Measurements from ENCODE around the gene ANKS3. TPM values are rescaled to one million over a fixed set of nuclear protein-coding genes. Genes with fewer than 3 reads are reported as not detected.

Gene ANKS3
- total and polyA plus RNA-seq, 2 donors (not counting 1 experiment from before 2014, with no cell fraction given), result 26.5 to 31.9 TPM

DNA sequence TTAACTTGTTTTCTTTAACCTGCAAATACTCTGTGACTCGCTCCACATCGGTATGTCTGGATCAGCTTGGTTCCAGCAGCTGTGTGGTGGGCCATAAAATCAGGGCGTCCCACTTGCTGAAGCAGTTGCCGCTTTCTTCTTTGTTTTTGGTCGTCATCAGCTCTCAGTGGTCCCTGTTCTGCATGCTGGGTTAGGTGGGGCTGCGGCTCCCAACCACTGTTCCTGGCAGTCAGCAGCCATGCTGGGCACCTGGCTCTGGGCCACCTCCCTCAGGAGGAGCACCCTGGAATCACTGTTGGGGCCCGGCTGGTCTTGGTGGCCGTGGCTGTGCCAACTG is 86.5 kb downstream of the ANKS3 start:
- Mint-ChIP-seq H3K27me3 (no peaks in the 10 kb centered on the region), H3K9me3 (ENCODE audit: insufficient read depth) (no peaks in the 10 kb centered on the region), H3K4me1 (peaks cover 25% of the 10 kb centered on the region), H3K27ac (no peak overlapping the region), H3K4me3 (no peak overlapping the region)
- Histone ChIP-seq H3K4me3 (ENCODE audit: control extremely low read depth in 1 of 5, extremely low read depth in 1 of 5, insufficient read depth in 1 of 5, low read depth in 2 of 5, low read length in 4 of 5) (no peak overlapping the region), H4K20me1 (ENCODE audit: control insufficient read depth, insufficient read depth, low read length, poor library complexity, severe bottlenecking) (peaks cover 82% of the 10 kb centered on the region), H3K4me1 (ENCODE audit: control insufficient read depth in 2 of 2, insufficient read depth in 2 of 2, low read length in 2 of 2) (peaks cover 0 to 20% of the 10 kb centered on the region in 2 donors), H3K27ac (ENCODE audit: low read length in 2 of 2) (no peak overlapping the region), H3K36me3 (replicated peaks in 1 of 2; ENCODE audit: control extremely low read depth in 1 of 2, control insufficient read depth in 1 of 2, extremely low read depth in 1 of 2, insufficient read depth in 2 of 2, low read length in 1 of 2) (peaks cover 0 to 23% of the 10 kb centered on the region in 2 experiments), H3K79me2 (ENCODE audit: control insufficient read depth, insufficient read depth, low read length) (peaks cover 80% of the 10 kb centered on the region), H3K27me3 (replicated peaks in 1 of 4; ENCODE audit: control extremely low read depth in 1 of 4, control insufficient read depth in 3 of 4, insufficient read depth in 4 of 4, low read length in 3 of 4) (no peaks in the 10 kb centered on the region), H3K4me2 (replicated peaks; ENCODE audit: low read depth, low read length, poor library complexity, severe bottlenecking) (no peak overlapping the region), H3K9ac (ENCODE audit: low read length) (no peak overlapping the region), H3K9me3 (ENCODE audit: control extremely low read depth in 1 of 3, control insufficient read depth in 2 of 3, insufficient read depth in 1 of 3, low read length in 2 of 3) (peaks cover 0 to 4% (median 0%) of the 10 kb centered on the region in 3 donors), H2AFZ (ENCODE audit: insufficient read depth, low read depth, low read length, poor library complexity, severe bottlenecking) (no peak overlapping the region)
- intact Hi-C loops (cut with micrococcal nuclease), result no loop called here
- no peak for ATAC-seq (ENCODE audit: low read depth)
- WGBS (ENCODE audit: insufficient coverage), result 99% methylated on average over 8 of the region's 8 CpGs
- TF ChIP-seq, protein P1, sequence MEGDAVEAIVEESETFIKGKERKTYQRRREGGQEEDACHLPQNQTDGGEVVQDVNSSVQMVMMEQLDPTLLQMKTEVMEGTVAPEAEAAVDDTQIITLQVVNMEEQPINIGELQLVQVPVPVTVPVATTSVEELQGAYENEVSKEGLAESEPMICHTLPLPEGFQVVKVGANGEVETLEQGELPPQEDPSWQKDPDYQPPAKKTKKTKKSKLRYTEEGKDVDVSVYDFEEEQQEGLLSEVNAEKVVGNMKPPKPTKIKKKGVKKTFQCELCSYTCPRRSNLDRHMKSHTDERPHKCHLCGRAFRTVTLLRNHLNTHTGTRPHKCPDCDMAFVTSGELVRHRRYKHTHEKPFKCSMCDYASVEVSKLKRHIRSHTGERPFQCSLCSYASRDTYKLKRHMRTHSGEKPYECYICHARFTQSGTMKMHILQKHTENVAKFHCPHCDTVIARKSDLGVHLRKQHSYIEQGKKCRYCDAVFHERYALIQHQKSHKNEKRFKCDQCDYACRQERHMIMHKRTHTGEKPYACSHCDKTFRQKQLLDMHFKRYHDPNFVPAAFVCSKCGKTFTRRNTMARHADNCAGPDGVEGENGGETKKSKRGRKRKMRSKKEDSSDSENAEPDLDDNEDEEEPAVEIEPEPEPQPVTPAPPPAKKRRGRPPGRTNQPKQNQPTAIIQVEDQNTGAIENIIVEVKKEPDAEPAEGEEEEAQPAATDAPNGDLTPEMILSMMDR (IDR thresholded peaks at IDR 0.05), result no peak
- TF ChIP-seq EZH2 (IDR thresholded peaks at IDR 0.05; ENCODE audit: borderline replicate concordance, insufficient read depth, low read depth, low read length, poor library complexity, severe bottlenecking), result no peak
- CTCF ChIA-PET, result interaction anchor here (0.5 kb wide), 1 partner anchor 588 kb away, joined by 3 read pairs; no protein-coding TSS in a partner anchor
- DNase-seq, result no peak
- POLR2A ChIA-PET, result interaction anchor here (0.5 kb wide), 1 partner anchor 18 kb away, joined by 3 read pairs; no protein-coding TSS in a partner anchor

DNA sequence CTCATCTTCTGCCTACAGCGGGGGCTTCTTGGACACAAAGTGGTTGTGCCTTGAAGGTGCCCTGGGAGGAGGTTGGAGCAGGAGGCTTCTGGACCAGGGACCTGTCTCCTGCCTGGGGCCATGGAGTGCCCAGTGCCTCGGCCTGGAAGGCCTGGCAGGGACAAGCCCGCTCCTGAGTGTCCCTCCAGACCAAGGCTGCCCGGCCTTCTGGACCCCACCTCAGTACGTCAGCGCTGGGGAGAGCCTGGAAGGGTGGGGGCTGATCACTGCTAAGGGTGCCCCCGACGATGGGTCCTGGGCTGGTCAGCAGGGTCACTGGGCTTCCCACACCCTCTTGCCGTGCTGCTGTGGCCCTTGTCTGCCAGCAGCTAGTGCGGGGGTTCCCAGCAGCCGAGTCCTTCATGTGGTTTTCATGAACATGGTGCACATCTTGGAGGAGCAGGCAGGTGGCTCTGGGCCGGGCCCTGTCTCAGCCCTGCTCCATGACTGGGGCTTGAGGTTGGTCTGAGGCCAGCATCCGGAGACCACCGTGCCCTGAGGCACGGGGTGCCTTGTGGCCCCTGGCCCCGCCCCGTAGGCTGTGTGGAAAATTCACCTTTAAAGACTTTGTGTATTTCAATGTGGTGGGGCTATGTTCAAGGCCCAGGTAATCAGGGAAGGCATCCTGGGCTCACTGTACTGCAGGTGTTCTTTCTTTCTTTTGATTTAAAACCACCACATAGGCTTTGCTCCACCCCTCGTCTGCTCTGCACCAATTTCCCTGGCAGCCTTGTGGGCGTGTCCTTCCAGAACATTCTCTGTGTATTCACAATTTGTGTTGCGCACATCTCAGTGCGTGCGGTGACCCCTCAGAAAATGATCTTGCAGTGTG is 87.1 kb downstream of the ANKS3 start:
- no peak for ATAC-seq (ENCODE audit: low read depth)

More for the DNA sequence above, 87.1 kb downstream of the ANKS3 start:
- Mint-ChIP-seq H3K4me1 (peaks cover 23% of the 10 kb centered on the region), H3K4me3 (no peak overlapping the region), H3K9me3 (ENCODE audit: insufficient read depth) (no peaks in the 10 kb centered on the region), H3K27ac (no peak overlapping the region), H3K27me3 (no peaks in the 10 kb centered on the region)
- TF ChIP-seq, protein P1 (IDR thresholded peaks at IDR 0.05), result no peak
- TF ChIP-seq EZH2 (IDR thresholded peaks at IDR 0.05; ENCODE audit: borderline replicate concordance, insufficient read depth, low read depth, low read length, poor library complexity, severe bottlenecking), result no peak
- no peaks in the 10 kb centered on the region for H3K27me3 ChIP-seq (replicated peaks in 1 of 4; ENCODE audit: control extremely low read depth in 1 of 4, control insufficient read depth in 3 of 4, insufficient read depth in 4 of 4, low read length in 3 of 4)
- ChIA-PET POLR2A (interaction anchor here (0.5 kb wide), 1 partner anchor 17 kb away, joined by 3 read pairs; no protein-coding TSS in a partner anchor), CTCF (interaction anchor here (0.5 kb wide), 1 partner anchor 589 kb away, joined by 3 read pairs; no protein-coding TSS in a partner anchor)
- H3K36me3 ChIP-seq (replicated peaks in 1 of 2; ENCODE audit: control extremely low read depth in 1 of 2, control insufficient read depth in 1 of 2, extremely low read depth in 1 of 2, insufficient read depth in 2 of 2, low read length in 1 of 2), result peaks cover 0 to 20% of the 10 kb centered on the region in 2 experiments
- H2AFZ ChIP-seq (ENCODE audit: insufficient read depth, low read depth, low read length, poor library complexity, severe bottlenecking), result no peak overlapping the region
- H3K79me2 ChIP-seq (ENCODE audit: control insufficient read depth, insufficient read depth, low read length), result peaks cover 85% of the 10 kb centered on the region
- H3K9ac ChIP-seq (ENCODE audit: low read length), result no peak overlapping the region
- 98% methylated on average over 21 of the region's 22 CpGs for WGBS (ENCODE audit: insufficient coverage)
- H3K4me2 ChIP-seq (replicated peaks; ENCODE audit: low read depth, low read length, poor library complexity, severe bottlenecking), result no peak overlapping the region
- H3K27ac ChIP-seq (ENCODE audit: low read length in 2 of 2), result no peak overlapping the region
- peaks cover 0 to 4% (median 0%) of the 10 kb centered on the region in 3 donors for H3K9me3 ChIP-seq (ENCODE audit: control extremely low read depth in 1 of 3, control insufficient read depth in 2 of 3, insufficient read depth in 1 of 3, low read length in 2 of 3)
- intact Hi-C loops (cut with micrococcal nuclease), result no loop called here
- no peak for DNase-seq
- peaks cover 0 to 23% of the 10 kb centered on the region in 2 donors for H3K4me1 ChIP-seq (ENCODE audit: control insufficient read depth in 2 of 2, insufficient read depth in 2 of 2, low read length in 2 of 2)
- no peak overlapping the region for H3K4me3 ChIP-seq (ENCODE audit: control extremely low read depth in 1 of 5, extremely low read depth in 1 of 5, insufficient read depth in 1 of 5, low read depth in 2 of 5, low read length in 4 of 5)
- H4K20me1 ChIP-seq (ENCODE audit: control insufficient read depth, insufficient read depth, low read length, poor library complexity, severe bottlenecking), result peaks cover 87% of the 10 kb centered on the region
